HG02798 (cell line): ENCODE measurements around the gene RRP7A.
"Not testable (repeated sequence)": the region's sequence is repeated elsewhere in the genome, so short reads cannot be mapped to it uniquely, and the experiment has no call there.

Source experiments
- ATAC-seq: cut with Tn5 transposase; IDR thresholded peaks from one replicate; pipeline ENCODE4 v1.9.1; 2021; ENCODE audit warnings: mild to moderate bottlenecking; ENCODE audit not compliant: unreplicated experiment, poor library complexity

RRP7A gene

GRCh38 chr22:42500161-42500835, 19.3 kb downstream of the RRP7A start:
- ATAC-seq: peak; percentile 81

- ATAC-seq: not testable (repeated sequence)
Observed at GRCh38 chr22:42499773-42500160, 19.8 kb downstream of the RRP7A start.

GRCh38 chr22:42495533-42496141, 24.0 kb downstream of the RRP7A start:
- not testable (repeated sequence) for ATAC-seq

- ATAC-seq: no peak
Observed at GRCh38 chr22:42493393-42493792, 26.2 kb downstream of the RRP7A start.

- no peak for ATAC-seq
Observed at GRCh38 chr22:42492323-42492690, 27.3 kb downstream of the RRP7A start.

GRCh38 chr22:42490243-42490832, 29.3 kb downstream of the RRP7A start:
- ATAC-seq: no peak

GRCh38 chr22:42489000-42489399, 30.6 kb downstream of the RRP7A start:
- no peak for ATAC-seq

GRCh38 chr22:42484506-42484905, 35.1 kb downstream of the RRP7A start:
- no peak for ATAC-seq

- not testable (repeated sequence) for ATAC-seq
Observed at GRCh38 chr22:42483610-42484223, 35.9 kb downstream of the RRP7A start.

- no peak for ATAC-seq
Observed at GRCh38 chr22:42475122-42475521, 44.5 kb downstream of the RRP7A start.

GRCh38 chr22:42473484-42474193, 46.0 kb downstream of the RRP7A start:
- ATAC-seq: no peak

GRCh38 chr22:42472671-42473070, 46.9 kb downstream of the RRP7A start:
- no peak for ATAC-seq

- no peak for ATAC-seq
Observed at GRCh38 chr22:42471441-42471840, 48.2 kb downstream of the RRP7A start.

GRCh38 chr22:42470366-42471082, 49.1 kb downstream of the RRP7A start:
- ATAC-seq: no peak

GRCh38 chr22:42468841-42469240, 50.8 kb downstream of the RRP7A start:
- no peak for ATAC-seq

- ATAC-seq: no peak
Observed at GRCh38 chr22:42462016-42462415, 57.6 kb downstream of the RRP7A start.

GRCh38 chr22:42461511-42461910, 58.1 kb downstream of the RRP7A start:
- no peak for ATAC-seq
